ENCODE results near the gene NECAB3. TPM values are rescaled to one million over a fixed set of nuclear protein-coding genes. Genes with fewer than 3 reads are reported as not detected.

NECAB3 gene
- total and polyA plus RNA-seq, 2 of the 13 experiments (the other 11 are each of a cell fraction or from before 2014, with no cell fraction given) = 61.5 to 65.5 TPM

DNA sequence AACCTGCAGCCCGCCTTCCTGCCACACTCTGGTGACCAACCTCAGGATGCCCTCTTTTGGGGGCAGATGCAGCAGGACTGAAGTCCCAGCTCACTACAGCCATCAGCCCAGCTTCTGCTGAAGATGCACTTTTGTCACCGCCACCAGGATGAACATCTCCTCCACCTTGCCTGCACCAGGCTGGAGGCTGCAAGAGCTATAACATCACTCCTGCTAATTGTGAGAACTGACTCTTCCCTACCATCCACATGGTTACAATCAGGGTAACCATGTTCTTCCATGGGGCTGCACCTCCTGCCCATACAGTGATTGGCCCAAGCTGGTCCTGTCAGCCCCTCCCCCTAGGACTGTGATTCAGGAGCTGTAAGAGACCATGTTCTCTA lies 9.5 kb downstream of the NECAB3 start (continued):
- TF ChIP-seq, protein P1, sequence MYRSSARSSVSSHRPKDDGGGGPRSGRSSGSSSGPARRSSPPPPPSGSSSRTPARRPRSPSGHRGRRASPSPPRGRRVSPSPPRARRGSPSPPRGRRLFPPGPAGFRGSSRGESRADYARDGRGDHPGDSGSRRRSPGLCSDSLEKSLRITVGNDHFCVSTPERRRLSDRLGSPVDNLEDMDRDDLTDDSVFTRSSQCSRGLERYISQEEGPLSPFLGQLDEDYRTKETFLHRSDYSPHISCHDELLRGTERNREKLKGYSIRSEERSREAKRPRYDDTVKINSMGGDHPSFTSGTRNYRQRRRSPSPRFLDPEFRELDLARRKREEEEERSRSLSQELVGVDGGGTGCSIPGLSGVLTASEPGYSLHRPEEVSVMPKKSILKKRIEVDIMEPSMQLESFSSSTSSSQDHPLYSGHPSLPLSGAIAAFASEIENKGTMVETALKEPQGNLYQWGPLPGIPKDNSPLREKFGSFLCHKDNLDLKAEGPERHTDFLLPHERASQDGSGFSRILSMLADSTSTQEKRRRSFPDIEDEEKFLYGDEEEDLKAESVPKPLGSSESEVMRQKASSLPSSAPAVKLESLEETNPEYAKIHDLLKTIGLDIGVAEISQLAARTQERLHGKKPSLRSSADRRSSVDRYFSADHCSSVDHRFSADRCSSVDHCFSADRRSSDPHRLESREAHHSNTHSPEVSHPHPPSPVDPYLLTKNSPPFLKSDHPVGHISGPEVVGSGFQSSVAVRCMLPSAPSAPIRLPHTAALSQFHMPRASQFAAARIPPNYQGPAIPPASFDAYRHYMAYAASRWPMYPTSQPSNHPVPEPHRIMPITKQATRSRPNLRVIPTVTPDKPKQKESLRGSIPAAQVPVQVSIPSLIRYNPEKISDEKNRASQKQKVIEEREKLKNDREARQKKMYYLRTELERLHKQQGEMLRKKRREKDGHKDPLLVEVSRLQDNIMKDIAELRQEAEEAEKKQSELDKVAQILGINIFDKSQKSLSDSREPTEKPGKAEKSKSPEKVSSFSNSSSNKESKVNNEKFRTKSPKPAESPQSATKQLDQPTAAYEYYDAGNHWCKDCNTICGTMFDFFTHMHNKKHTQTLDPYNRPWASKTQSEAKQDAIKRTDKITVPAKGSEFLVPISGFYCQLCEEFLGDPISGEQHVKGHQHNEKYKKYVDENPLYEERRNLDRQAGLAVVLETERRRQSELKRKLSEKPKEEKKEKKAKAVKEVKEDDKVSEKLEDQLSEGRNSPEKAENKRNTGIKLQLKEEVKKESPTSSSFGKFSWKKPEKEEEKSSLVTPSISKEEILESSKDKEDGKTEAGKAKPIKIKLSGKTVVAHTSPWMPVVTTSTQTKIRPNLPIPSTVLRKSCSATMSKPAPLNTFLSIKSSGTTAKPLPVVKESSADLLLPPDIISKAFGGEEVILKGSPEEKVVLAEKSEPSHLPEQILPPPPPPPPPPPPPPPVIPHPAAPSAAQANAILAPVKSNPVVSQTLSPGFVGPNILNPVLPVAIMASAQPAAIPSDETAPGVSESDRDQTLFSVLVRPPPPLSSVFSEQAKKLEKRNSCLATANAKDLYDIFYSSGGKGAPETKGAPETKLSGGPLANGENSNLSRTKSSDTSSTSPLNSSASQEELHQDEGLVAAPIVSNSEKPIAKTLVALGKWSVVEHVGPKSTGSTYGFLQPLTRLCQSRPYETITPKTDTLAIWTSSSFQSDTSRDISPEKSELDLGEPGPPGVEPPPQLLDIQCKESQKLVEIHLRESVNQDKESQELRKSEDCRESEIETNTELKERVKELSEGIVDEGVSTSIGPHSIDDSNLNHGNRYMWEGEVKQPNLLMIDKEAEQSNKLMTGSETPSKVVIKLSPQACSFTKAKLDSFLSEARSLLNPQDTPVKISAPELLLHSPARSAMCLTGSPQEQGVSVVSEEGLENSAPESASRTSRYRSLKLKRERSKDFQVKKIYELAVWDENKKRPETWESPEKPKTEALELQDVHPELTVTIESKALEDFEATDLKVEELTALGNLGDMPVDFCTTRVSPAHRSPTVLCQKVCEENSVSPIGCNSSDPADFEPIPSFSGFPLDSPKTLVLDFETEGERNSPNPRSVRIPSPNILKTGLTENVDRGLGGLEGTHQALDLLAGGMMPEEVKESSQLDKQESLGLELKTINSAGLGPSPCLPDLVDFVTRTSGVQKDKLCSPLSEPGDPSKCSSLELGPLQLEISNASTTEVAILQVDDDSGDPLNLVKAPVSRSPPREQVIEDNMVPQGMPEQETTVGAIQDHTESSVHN (CRISPR knock-in tag; IDR thresholded peaks at IDR 0.05) = no peak
- no peak for TF ChIP-seq ZFP1 (CRISPR knock-in tag; IDR thresholded peaks at IDR 0.05)
- TF ChIP-seq ZNF496 (CRISPR knock-in tag; IDR thresholded peaks at IDR 0.05; ENCODE audit: insufficient replicate concordance) = no peak
- TF ChIP-seq, protein P2, sequence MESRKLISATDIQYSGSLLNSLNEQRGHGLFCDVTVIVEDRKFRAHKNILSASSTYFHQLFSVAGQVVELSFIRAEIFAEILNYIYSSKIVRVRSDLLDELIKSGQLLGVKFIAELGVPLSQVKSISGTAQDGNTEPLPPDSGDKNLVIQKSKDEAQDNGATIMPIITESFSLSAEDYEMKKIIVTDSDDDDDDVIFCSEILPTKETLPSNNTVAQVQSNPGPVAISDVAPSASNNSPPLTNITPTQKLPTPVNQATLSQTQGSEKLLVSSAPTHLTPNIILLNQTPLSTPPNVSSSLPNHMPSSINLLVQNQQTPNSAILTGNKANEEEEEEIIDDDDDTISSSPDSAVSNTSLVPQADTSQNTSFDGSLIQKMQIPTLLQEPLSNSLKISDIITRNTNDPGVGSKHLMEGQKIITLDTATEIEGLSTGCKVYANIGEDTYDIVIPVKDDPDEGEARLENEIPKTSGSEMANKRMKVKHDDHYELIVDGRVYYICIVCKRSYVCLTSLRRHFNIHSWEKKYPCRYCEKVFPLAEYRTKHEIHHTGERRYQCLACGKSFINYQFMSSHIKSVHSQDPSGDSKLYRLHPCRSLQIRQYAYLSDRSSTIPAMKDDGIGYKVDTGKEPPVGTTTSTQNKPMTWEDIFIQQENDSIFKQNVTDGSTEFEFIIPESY (CRISPR knock-in tag; IDR thresholded peaks at IDR 0.05) = 0 out of 2 replicates have a peak, but pooled peaks have one; percentile 7
- no peak for TF ChIP-seq PCBP1 (IDR thresholded peaks at IDR 0.05; ENCODE audit: borderline replicate concordance, low read depth, low read length)
- peak in 1 of 2 experiments; percentile 50; a peak in 1 of 4 replicates for TF ChIP-seq POLR2A (IDR thresholded peaks at IDR 0.05; ENCODE audit: insufficient read depth in 1 of 2, low read depth in 2 of 2, low read length in 2 of 2)
- TF ChIP-seq IRX3 (CRISPR knock-in tag; IDR thresholded peaks at IDR 0.05; ENCODE audit: borderline replicate concordance, low read depth) = 0 out of 2 replicates have a peak, but pooled peaks have one; percentile 35
- no peak for TF ChIP-seq ZNF772 (CRISPR knock-in tag; IDR thresholded peaks at IDR 0.05)
